Hepatocyte (in vitro differentiated cells): ENCODE data around the gene HYAL1. TPM values are rescaled to one million over a fixed set of nuclear protein-coding genes. Genes with fewer than 3 reads are reported as not detected.

Experiments used
- DNase-seq: peaks from one replicate; pipeline ENCODE4 v3.0.0-alpha.2; 2016; ENCODE audit warnings: low spot score
- H2AFZ ChIP-seq: fragments of 200-600 bp; sonication (generic); 2 replicates; pipeline ENCODE4 v1.6.0; 2016; ENCODE audit warnings: antibody characterized with exemption, mild to moderate bottlenecking
- H3K27ac ChIP-seq: fragments of 200-600 bp; sonication (generic); 2 replicates; pipeline ENCODE4 v1.5.1; 2016; ENCODE audit warnings: mild to moderate bottlenecking
- H3K27me3 ChIP-seq: fragments of 200-600 bp; sonication (generic); 2 replicates; pipeline ENCODE4 v1.6.1; 2016
- H3K36me3 ChIP-seq: fragments of 200-600 bp; sonication (generic); replicated peaks from 2 replicates; pipeline ENCODE4 v1.5.1; 2016; ENCODE audit warnings: low read depth; ENCODE audit not compliant: insufficient read depth
- H3K4me1 ChIP-seq: fragments of 200-600 bp; sonication (generic); 2 replicates; pipeline ENCODE4 v1.5.1; 2016; ENCODE audit warnings: mild to moderate bottlenecking, moderate library complexity; ENCODE audit not compliant: insufficient read depth
- H3K4me2 ChIP-seq: fragments of 200-600 bp; sonication (generic); 2 replicates; pipeline ENCODE4 v1.6.0; 2016
- H3K4me3 ChIP-seq: fragments of 200-600 bp; sonication (generic); 2 replicates; pipeline ENCODE4 v1.5.1; 2016; ENCODE audit warnings: mild to moderate bottlenecking
- H3K79me2 ChIP-seq: fragments of 200-600 bp; sonication (generic); 2 replicates; pipeline ENCODE4 v1.6.0; 2017; ENCODE audit warnings: mild to moderate bottlenecking
- H3K9me2 ChIP-seq: fragments of 200-600 bp; sonication (generic); replicated peaks from 2 replicates; pipeline ENCODE4 v1.6.0; 2017; ENCODE audit warnings: mild to moderate bottlenecking; ENCODE audit not compliant: insufficient read depth
- H3K9me3 ChIP-seq: fragments of 200-600 bp; sonication (generic); 2 replicates; pipeline ENCODE4 v1.5.1; 2016; ENCODE audit warnings: low read depth, mild to moderate bottlenecking
- H4K20me1 ChIP-seq: fragments of 200-600 bp; sonication (generic); 2 replicates; pipeline ENCODE4 v1.6.0; 2016; ENCODE audit warnings: mild to moderate bottlenecking; ENCODE audit not compliant: insufficient read depth, poor library complexity, severe bottlenecking
- CTCF ChIP-seq: fragments of 200-600 bp; sonication (generic); IDR thresholded peaks from 2 replicates; pipeline ENCODE4 v1.5.1; 2016; ENCODE audit warnings: antibody characterized with exemption, mild to moderate bottlenecking; ENCODE audit not compliant: poor library complexity
- EZH2 ChIP-seq: fragments of 200-600 bp; sonication (generic); IDR thresholded peaks from 2 replicates; pipeline ENCODE4 v1.6.1; 2016; ENCODE audit warnings: antibody characterized with exemption, mild to moderate bottlenecking, borderline replicate concordance
- EZH2phosphoT487 ChIP-seq: fragments of 200-600 bp; sonication (generic); IDR thresholded peaks from one replicate; pipeline ENCODE4 v1.6.1; 2018; ENCODE audit warnings: antibody characterized with exemption, mild to moderate bottlenecking, low read depth, moderate library complexity; ENCODE audit not compliant: unreplicated experiment, severe bottlenecking
- WGBS: methylation state at CpG from one replicate; pipeline ENCODE4 v1.1.6; 2016; ENCODE audit warnings: low lambda C conversion rate; ENCODE audit errors: missing lambda C conversion rate; 5-methylcytosine and 5-hydroxymethylcytosine counted together
- polyA plus RNA-seq: library from polyadenylated mRNA; unstranded; fragments of >200 nt; fragmentation: Nextera tagmentation; extraction: Ambion mirVana; gene quantifications from 2 replicates; pipeline ENCODE4 v1.2.1, GENCODE V29; 2016
- total RNA-seq: library from RNA; depleted of rRNA; stranded (reverse); fragments of >200 nt; gene quantifications from 2 replicates; pipeline ENCODE4 v1.2.3, GENCODE V29; 2014

Gene HYAL1
- total and polyA plus RNA-seq, 2 experiments from 2014 or later: 11.8 to 22.3 TPM

GRCh38 chr3:50320853-50321335 is 17.5 kb upstream of the HYAL1 start:
- Histone ChIP-seq H3K36me3 (no peaks in the 10 kb centered on the region), H3K4me3 (peak overlapping the region; percentile 88), H3K9me3 (no peaks in the 10 kb centered on the region), H4K20me1 (peaks cover 3% of the 10 kb centered on the region), H2AFZ (peak overlapping the region; percentile 71), H3K9me2 (no peaks in the 10 kb centered on the region), H3K27me3 (no peaks in the 10 kb centered on the region), H3K4me1 (peaks cover 53% of the 10 kb centered on the region), H3K27ac (peak overlapping the region; percentile 100), H3K4me2 (peak overlapping the region; percentile 97), H3K79me2 (peaks cover 37% of the 10 kb centered on the region)
- peak; percentile 94 for DNase-seq
- WGBS: under 1% methylated on average over 19 of the region's 45 CpGs
- TF ChIP-seq EZH2 (no peak), CTCF (no peak), EZH2phosphoT487 (no peak)

DNA sequence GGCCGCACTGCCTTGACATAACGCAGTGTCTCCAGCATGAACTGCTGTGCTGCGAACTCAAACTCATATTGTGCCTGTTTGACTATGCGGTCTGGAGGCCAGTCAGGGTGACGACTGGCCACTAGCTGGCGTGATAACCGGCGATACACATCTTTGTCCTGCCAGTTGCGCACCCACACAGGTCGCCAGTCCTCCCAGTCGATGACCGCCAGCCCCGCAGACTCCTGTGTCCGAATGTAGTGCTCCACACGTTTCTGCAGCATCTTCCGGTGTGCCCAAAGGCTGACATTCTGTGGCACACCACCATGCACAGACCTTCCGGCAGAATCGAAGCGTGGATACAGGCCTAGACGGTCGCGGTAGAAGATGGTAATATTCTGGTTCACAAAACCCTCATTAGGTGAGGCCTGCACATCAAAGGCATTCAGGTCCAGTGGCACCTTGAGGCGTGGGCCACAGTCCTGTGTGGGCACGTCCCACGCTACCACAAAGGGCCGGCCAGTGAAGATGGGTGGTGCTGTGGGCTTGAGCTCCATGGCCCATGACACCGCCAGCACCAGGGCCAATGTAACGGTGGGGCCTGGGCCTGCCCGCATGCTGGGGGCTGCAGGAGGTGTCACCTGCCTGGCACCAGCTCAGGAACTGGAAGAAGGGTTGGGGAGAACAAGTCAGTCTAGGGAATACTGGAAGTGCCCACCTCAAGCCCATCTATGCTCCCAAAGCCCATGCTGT is 16.7 kb upstream of the HYAL1 start:
- H3K36me3 ChIP-seq: no peaks in the 10 kb centered on the region
- no peaks in the 10 kb centered on the region for H3K9me2 ChIP-seq
- H3K9me3 ChIP-seq: no peaks in the 10 kb centered on the region
- no peak for TF ChIP-seq CTCF
- no peak for TF ChIP-seq EZH2
- TF ChIP-seq EZH2phosphoT487: no peak
- H3K27ac ChIP-seq: peak overlapping the region; percentile 100
- no peak for DNase-seq
- WGBS: 85% methylated on average over 29 of the region's 29 CpGs
- H3K4me1 ChIP-seq: peaks cover 53% of the 10 kb centered on the region
- H3K4me2 ChIP-seq: peak overlapping the region; percentile 97
- H3K27me3 ChIP-seq: no peaks in the 10 kb centered on the region
- H2AFZ ChIP-seq: no peak overlapping the region
- H3K79me2 ChIP-seq: peaks cover 38% of the 10 kb centered on the region
- peaks cover 3% of the 10 kb centered on the region for H4K20me1 ChIP-seq
- peak overlapping the region; percentile 88 for H3K4me3 ChIP-seq

GRCh38 chr3:50319181-50319893 is 16.0 kb upstream of the HYAL1 start:
- Histone ChIP-seq H3K4me2 (peak overlapping the region; percentile 97), H3K4me3 (no peak overlapping the region), H3K79me2 (peaks cover 38% of the 10 kb centered on the region), H3K9me2 (no peaks in the 10 kb centered on the region), H3K9me3 (no peaks in the 10 kb centered on the region), H3K4me1 (peaks cover 51% of the 10 kb centered on the region), H3K36me3 (no peaks in the 10 kb centered on the region), H4K20me1 (peaks cover 3% of the 10 kb centered on the region), H2AFZ (no peak overlapping the region), H3K27me3 (no peaks in the 10 kb centered on the region), H3K27ac (peak overlapping the region; percentile 100)
- no peak for TF ChIP-seq EZH2phosphoT487
- no peak for TF ChIP-seq CTCF
- no peak for TF ChIP-seq EZH2
- DNase-seq: no peak
- 96% methylated on average over 16 of the region's 16 CpGs for WGBS
